GM23248 (cell line): ENCODE data around the gene TPRA1. TPM values are rescaled to one million over a fixed set of nuclear protein-coding genes. Genes with fewer than 3 reads are reported as not detected.

ENCODE experiments used
- DNase-seq: peaks from one replicate; pipeline ENCODE4 v3.0.0-alpha.2; 2015
- H2AFZ ChIP-seq: fragments of 200-600 bp; sonication (generic); 2 replicates; pipeline ENCODE4 v1.6.1; 2016; ENCODE audit warnings: antibody characterized with exemption
- H3F3A ChIP-seq: fragments of 200-600 bp; sonication (generic); 2 replicates; pipeline ENCODE4 v1.6.1; 2016; ENCODE audit warnings: mild to moderate bottlenecking, antibody characterized with exemption, mixed run types; ENCODE audit not compliant: insufficient read depth
- H3K27ac ChIP-seq: fragments of 200-600 bp; sonication (generic); 2 replicates; pipeline ENCODE4 v1.5.1; 2016; ENCODE audit warnings: mild to moderate bottlenecking
- H3K27me3 ChIP-seq: fragments of 200-600 bp; sonication (generic); replicated peaks from 2 replicates; pipeline ENCODE4 v1.6.1; 2016; ENCODE audit warnings: mild to moderate bottlenecking; ENCODE audit not compliant: insufficient read depth
- H3K36me3 ChIP-seq: fragments of 200-600 bp; sonication (generic); 2 replicates; pipeline ENCODE4 v1.6.1; 2016; ENCODE audit warnings: low read depth, mild to moderate bottlenecking
- H3K4me1 ChIP-seq: fragments of 200-600 bp; sonication (generic); 2 replicates; pipeline ENCODE4 v1.6.1; 2016; ENCODE audit warnings: mild to moderate bottlenecking; ENCODE audit not compliant: insufficient read depth
- H3K4me2 ChIP-seq: fragments of 200-600 bp; sonication (generic); one replicate; pipeline ENCODE4 v1.6.1; 2016; ENCODE audit warnings: mild to moderate bottlenecking; ENCODE audit not compliant: unreplicated experiment
- H3K4me3 ChIP-seq: fragments of 200-600 bp; sonication (generic); 2 replicates; pipeline ENCODE4 v1.5.1; 2016; ENCODE audit warnings: mild to moderate bottlenecking
- H3K79me2 ChIP-seq: fragments of 200-600 bp; sonication (generic); 2 replicates; pipeline ENCODE4 v1.6.1; 2016; ENCODE audit warnings: mild to moderate bottlenecking; ENCODE audit not compliant: insufficient read depth
- H3K9ac ChIP-seq: fragments of 200-600 bp; sonication (generic); 2 replicates; pipeline ENCODE4 v1.6.1; 2016; ENCODE audit warnings: mild to moderate bottlenecking
- H3K9me2 ChIP-seq: fragments of 200-600 bp; sonication (generic); 2 replicates; pipeline ENCODE4 v1.6.1; 2016; ENCODE audit warnings: mixed run types, mild to moderate bottlenecking, moderate library complexity; ENCODE audit not compliant: insufficient read depth
- H3K9me3 ChIP-seq: fragments of 200-600 bp; sonication (generic); one replicate; pipeline ENCODE4 v1.6.1; 2017; ENCODE audit warnings: low read depth
- H4K20me1 ChIP-seq: fragments of 200-600 bp; sonication (generic); 2 replicates; pipeline ENCODE4 v1.6.0; 2016; ENCODE audit not compliant: insufficient read depth
- EZH2 ChIP-seq: fragments of 200-600 bp; sonication (generic); IDR thresholded peaks from 2 replicates; pipeline ENCODE4 v1.6.1; 2018; ENCODE audit warnings: antibody characterized with exemption, mild to moderate bottlenecking; ENCODE audit not compliant: insufficient read depth, poor library complexity, severe bottlenecking
- EZH2phosphoT487 ChIP-seq: fragments of 200-600 bp; sonication (generic); IDR thresholded peaks from 2 replicates; pipeline ENCODE4 v1.6.1; 2018; ENCODE audit warnings: antibody characterized with exemption, moderate library complexity, mild to moderate bottlenecking, low read depth; ENCODE audit not compliant: insufficient read depth
- WGBS, 2 experiments: methylation state at CpG; one replicate each; pipeline ENCODE4 v1.1.6; 2015 to 2017; ENCODE audit warnings: low lambda C conversion rate in 2 of 2, low coverage in 1 of 2; ENCODE audit errors: missing lambda C conversion rate in 2 of 2; 5-methylcytosine and 5-hydroxymethylcytosine counted together
- in situ Hi-C: fragments of 300-500 bp; cut with MboI; formaldehyde crosslinking; loops from 2 replicates; pipeline ENCODE4 v1.15.0; 2020
- polyA plus RNA-seq: library from polyadenylated mRNA; unstranded; fragments of >200 nt; fragmentation: Nextera tagmentation; extraction: Ambion mirVana; gene quantifications from 2 replicates; pipeline ENCODE4 v1.2.1, GENCODE V29; 2016
- total RNA-seq: library from RNA; depleted of rRNA; stranded (reverse); fragments of >200 nt; shearing (Covaris generic); gene quantifications from 2 replicates; pipeline ENCODE4 v1.2.3, GENCODE V29; 2014

Gene TPRA1
- total and polyA plus RNA-seq, 2 experiments from 2014 or later, result 42.8 to 56.1 TPM

DNA sequence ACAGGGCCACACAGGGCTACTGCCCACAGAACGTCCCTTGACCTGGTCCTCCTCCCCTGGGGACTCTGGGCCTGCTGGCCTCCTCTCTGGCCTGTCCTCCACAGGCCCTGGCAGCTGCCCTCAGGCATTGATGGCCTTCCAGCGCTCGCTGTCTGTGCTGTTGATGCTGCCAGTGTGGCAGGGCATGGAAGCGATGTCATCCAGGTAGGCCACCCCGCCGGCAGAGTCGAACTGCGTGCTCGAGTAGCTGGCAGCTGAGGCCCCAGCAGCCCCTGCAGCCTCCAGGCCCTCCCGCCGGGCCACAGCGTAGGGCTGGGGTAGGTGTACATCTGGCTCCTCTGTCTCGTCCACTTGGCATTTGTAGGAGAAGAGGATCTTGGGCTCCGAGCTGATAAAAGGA is 17.1 kb downstream of the TPRA1 start:
- Histone ChIP-seq H3K9ac (no peak overlapping the region), H3K79me2 (peaks cover 18% of the 10 kb centered on the region), H3K9me2 (no peaks in the 10 kb centered on the region), H3K4me1 (no peaks in the 10 kb centered on the region), H3K4me3 (no peak overlapping the region), H2AFZ (no peak overlapping the region), H3K36me3 (no peaks in the 10 kb centered on the region; the same call in 1 of the 2 replicates), H3F3A (no peaks in the 10 kb centered on the region), H3K27ac (no peak overlapping the region), H3K4me2 (no peak overlapping the region), H3K9me3 (no peaks in the 10 kb centered on the region), H4K20me1 (no peaks in the 10 kb centered on the region), H3K27me3 (no peaks in the 10 kb centered on the region)
- no peak for TF ChIP-seq EZH2phosphoT487
- no peak for TF ChIP-seq EZH2
- no peak for DNase-seq
- WGBS, 2 experiments, result 86 to 93% methylated on average over 10 to 14 of the region's 14 CpGs
- in situ Hi-C loops, result no loop called here

DNA sequence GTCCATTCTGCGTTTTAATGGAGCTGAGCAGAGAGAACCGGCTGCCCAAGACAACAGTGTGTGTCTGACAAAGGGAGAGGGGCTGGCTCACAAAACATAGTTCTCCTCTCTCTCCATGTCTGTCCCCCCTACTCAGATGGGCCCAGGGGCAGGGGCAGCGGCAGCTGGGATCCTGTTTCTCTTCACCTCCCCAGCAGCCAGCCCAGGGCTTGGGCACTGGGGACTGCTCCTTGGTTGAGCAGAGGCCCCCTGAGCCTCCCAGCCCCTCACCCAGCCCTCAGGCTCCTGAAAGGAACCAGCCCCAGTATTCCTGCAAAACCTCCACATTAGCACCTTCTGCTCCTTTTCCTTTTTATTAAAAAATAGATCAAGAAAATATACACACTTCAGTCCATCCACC is 17.8 kb downstream of the TPRA1 start:
- no peak for TF ChIP-seq EZH2
- TF ChIP-seq EZH2phosphoT487, result no peak
- Histone ChIP-seq H3K9me2 (no peaks in the 10 kb centered on the region), H4K20me1 (no peaks in the 10 kb centered on the region), H3K4me1 (no peaks in the 10 kb centered on the region), H3K4me2 (no peak overlapping the region), H3K4me3 (no peak overlapping the region), H3K79me2 (peaks cover 12% of the 10 kb centered on the region), H3F3A (no peaks in the 10 kb centered on the region), H3K9ac (no peak overlapping the region), H3K27ac (no peak overlapping the region), H3K27me3 (no peaks in the 10 kb centered on the region), H3K36me3 (no peaks in the 10 kb centered on the region; the same call in 1 of the 2 replicates), H3K9me3 (no peaks in the 10 kb centered on the region), H2AFZ (no peak overlapping the region)
- DNase-seq, result no peak
- WGBS, 2 experiments, result 85% methylated on average over 2 to 3 of the region's 3 CpGs
- in situ Hi-C loops, result no loop called here

DNA sequence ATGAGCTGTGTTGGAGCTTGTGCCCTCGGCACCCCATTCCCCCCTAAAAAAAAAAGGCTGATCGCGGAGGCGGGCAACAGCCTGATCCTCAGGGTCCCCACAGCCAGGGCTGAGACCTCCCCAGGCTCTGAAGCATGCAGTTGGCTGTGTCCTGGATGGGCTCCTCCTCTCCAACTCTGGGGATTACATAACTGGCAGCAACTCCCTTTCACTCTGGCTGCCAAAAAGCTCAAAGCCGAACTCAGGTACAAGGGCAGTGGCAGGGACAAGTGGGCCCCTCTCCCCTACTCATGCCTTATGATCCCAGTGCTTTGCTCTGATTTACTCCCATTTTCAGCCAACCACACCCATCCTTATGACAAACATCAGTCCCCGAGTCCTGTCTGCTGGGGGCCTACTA is 18.3 kb downstream of the TPRA1 start:
- Histone ChIP-seq H3K9ac (no peak overlapping the region), H3F3A (no peaks in the 10 kb centered on the region), H3K4me2 (no peak overlapping the region), H3K4me1 (no peaks in the 10 kb centered on the region), H3K79me2 (0 out of 2 replicates have a peak, but pooled peaks cover 8% of the 10 kb centered on the region), H2AFZ (no peak overlapping the region), H4K20me1 (no peaks in the 10 kb centered on the region), H3K27me3 (no peaks in the 10 kb centered on the region), H3K4me3 (no peak overlapping the region), H3K9me3 (no peaks in the 10 kb centered on the region), H3K9me2 (no peaks in the 10 kb centered on the region), H3K36me3 (no peaks in the 10 kb centered on the region; the same call in 1 of the 2 replicates), H3K27ac (no peak overlapping the region)
- TF ChIP-seq EZH2 (no peak), EZH2phosphoT487 (no peak)
- no peak for DNase-seq
- 81 to 85% methylated on average over 6 of the region's 6 CpGs for WGBS, 2 experiments
- in situ Hi-C loops, result no loop called here

DNA sequence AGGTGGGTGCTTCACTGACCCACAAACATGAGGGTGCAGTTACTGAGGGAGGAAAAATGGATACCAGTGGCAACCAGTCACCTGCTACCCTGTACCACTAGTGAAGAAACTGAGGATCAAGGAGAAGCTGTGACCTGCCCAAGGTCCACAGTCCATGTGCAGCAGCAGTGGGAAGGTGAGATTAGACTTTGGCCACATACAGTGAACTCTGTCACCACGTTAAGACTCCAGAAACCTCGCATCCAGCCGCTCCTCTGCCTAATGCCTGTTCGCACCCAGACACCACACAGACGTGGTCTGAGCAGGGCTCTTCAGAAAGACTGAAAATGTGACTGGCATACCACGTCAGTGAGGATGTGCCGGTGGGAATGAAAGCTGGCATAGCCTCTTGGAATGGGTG is 20.0 kb downstream of the TPRA1 start:
- Histone ChIP-seq H3K79me2 (0 out of 2 replicates have a peak, but pooled peaks cover 8% of the 10 kb centered on the region), H3K27ac (no peak overlapping the region), H3K4me1 (no peaks in the 10 kb centered on the region), H3K4me2 (no peak overlapping the region), H3K36me3 (no peaks in the 10 kb centered on the region; the same call in 1 of the 2 replicates), H3K4me3 (no peak overlapping the region), H3K9me3 (no peaks in the 10 kb centered on the region), H4K20me1 (no peaks in the 10 kb centered on the region), H3K9me2 (no peaks in the 10 kb centered on the region), H3K27me3 (no peaks in the 10 kb centered on the region), H2AFZ (no peak overlapping the region), H3F3A (no peaks in the 10 kb centered on the region), H3K9ac (no peak overlapping the region)
- TF ChIP-seq EZH2, result no peak
- no peak for TF ChIP-seq EZH2phosphoT487
- no peak for DNase-seq
- 80 to 89% methylated on average over 7 of the region's 7 CpGs for WGBS, 2 experiments
- in situ Hi-C loops, result no loop called here

DNA sequence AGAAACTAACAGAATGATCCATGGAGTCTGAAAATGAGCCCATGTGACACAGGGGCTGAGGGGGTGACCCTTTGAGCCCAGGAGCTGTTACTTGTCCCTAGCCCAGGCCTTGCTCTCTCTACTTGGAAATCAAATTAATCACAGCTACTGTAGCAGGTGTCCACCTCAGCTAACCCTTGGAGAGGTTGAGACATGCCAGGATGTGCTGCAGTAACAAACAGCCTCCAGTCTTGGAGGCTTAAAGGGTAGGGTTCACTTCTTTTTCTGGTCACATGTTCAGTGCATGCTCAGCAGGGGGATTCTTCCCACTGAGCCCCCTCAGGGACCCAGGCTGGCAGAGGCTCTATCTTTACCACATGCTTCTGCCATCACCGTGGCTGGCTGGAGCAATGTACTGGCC is 21.4 kb downstream of the TPRA1 start:
- no peak for DNase-seq
- Histone ChIP-seq H3K79me2 (0 out of 2 replicates have a peak, but pooled peaks cover 6% of the 10 kb centered on the region), H3F3A (no peaks in the 10 kb centered on the region), H3K9ac (no peak overlapping the region), H3K27ac (no peak overlapping the region), H3K9me2 (no peaks in the 10 kb centered on the region), H3K9me3 (no peaks in the 10 kb centered on the region), H3K36me3 (no peaks in the 10 kb centered on the region; the same call in 1 of the 2 replicates), H2AFZ (no peak overlapping the region), H3K27me3 (no peaks in the 10 kb centered on the region), H3K4me1 (no peaks in the 10 kb centered on the region), H3K4me2 (no peak overlapping the region), H3K4me3 (no peak overlapping the region), H4K20me1 (no peaks in the 10 kb centered on the region)
- no peak for TF ChIP-seq EZH2
- no peak for TF ChIP-seq EZH2phosphoT487
- in situ Hi-C loops, result no loop called here
- 100% methylated on average over 1 of the region's 1 CpG for WGBS, 2 experiments
